GM19452 (cell line): ENCODE data around the gene GALNT10.

ENCODE experiments used
- ATAC-seq: cut with Tn5 transposase; IDR thresholded peaks from one replicate; pipeline ENCODE4 v1.9.1; 2021; ENCODE audit not compliant: unreplicated experiment

The GALNT10 gene

GRCh38 chr5:154401355-154401754 lies 210.8 kb downstream of the GALNT10 start:
- no peak for ATAC-seq

GRCh38 chr5:154401931-154402330 lies 211.4 kb downstream of the GALNT10 start:
- no peak for ATAC-seq

GRCh38 chr5:154402611-154403010 lies 212.1 kb downstream of the GALNT10 start:
- ATAC-seq: no peak

- no peak for ATAC-seq
Observed at GRCh38 chr5:154403234-154403633, 212.7 kb downstream of the GALNT10 start.

- ATAC-seq: no peak
Observed at GRCh38 chr5:154403776-154404387, 213.3 kb downstream of the GALNT10 start.

- ATAC-seq: peak; percentile 96
Observed at GRCh38 chr5:154405078-154405792, 214.7 kb downstream of the GALNT10 start.

GRCh38 chr5:154406231-154406630 lies 215.7 kb downstream of the GALNT10 start:
- ATAC-seq: no peak

GRCh38 chr5:154406826-154407225 lies 216.3 kb downstream of the GALNT10 start:
- ATAC-seq: no peak

GRCh38 chr5:154408811-154409210 lies 218.3 kb downstream of the GALNT10 start:
- ATAC-seq: no peak

GRCh38 chr5:154409230-154409840 lies 218.8 kb downstream of the GALNT10 start:
- no peak for ATAC-seq

GRCh38 chr5:154410008-154410407 lies 219.5 kb downstream of the GALNT10 start:
- ATAC-seq: no peak

GRCh38 chr5:154410786-154411185 lies 220.3 kb downstream of the GALNT10 start:
- ATAC-seq: no peak

GRCh38 chr5:154411338-154411737 lies 220.8 kb downstream of the GALNT10 start:
- ATAC-seq: no peak

- ATAC-seq: no peak
Observed at GRCh38 chr5:154412316-154412715, 221.8 kb downstream of the GALNT10 start.

GRCh38 chr5:154412925-154413324 lies 222.4 kb downstream of the GALNT10 start:
- no peak for ATAC-seq

GRCh38 chr5:154415114-154415513 lies 224.6 kb downstream of the GALNT10 start:
- ATAC-seq: no peak

GRCh38 chr5:154418344-154418820 lies 227.8 kb downstream of the GALNT10 start:
- no peak for ATAC-seq

- no peak for ATAC-seq
Observed at GRCh38 chr5:154419236-154419635, 228.7 kb downstream of the GALNT10 start.

- no peak for ATAC-seq
Observed at GRCh38 chr5:154421868-154422267, 231.3 kb downstream of the GALNT10 start.

- no peak for ATAC-seq
Observed at GRCh38 chr5:154422298-154422697, 231.8 kb downstream of the GALNT10 start.

- no peak for ATAC-seq
Observed at GRCh38 chr5:154428208-154428607, 237.7 kb downstream of the GALNT10 start.

GRCh38 chr5:154429341-154429740 lies 238.8 kb downstream of the GALNT10 start:
- no peak for ATAC-seq
